HepG2 (cell line): ENCODE results near the gene SYVN1. TPM values are rescaled to one million over a fixed set of nuclear protein-coding genes. Genes with fewer than 3 reads are reported as not detected.

Source experiments
- ATAC-seq: fragments of 200-7000 bp; cut with Tn5 transposase; 3 replicates; pipeline ENCODE4 v1.9.1; 2020; ENCODE audit warnings: mild to moderate bottlenecking, moderate library complexity
- BruUV-seq: library from RNA; stranded (reverse); fragments of 400-500 nt; replicated peaks from 2 replicates; lab custom pipeline; 2021; lab: Mats Ljungman, UMichigan
- CTCF ChIA-PET: fragments of 300-600 bp; formaldehyde crosslinking; extraction: SDS; loops from one replicate; lab custom pipeline; 2021; ENCODE audit warnings: low total read pairs, inconsistent platforms, low intra/inter-chr PET ratio; lab: Yijun Ruan, JAX
- POLR2A ChIA-PET: fragments of 350-600 bp; sonication (Branson Sonifier 250); formaldehyde crosslinking; loops from one replicate; lab custom pipeline; 2020; ENCODE audit warnings: antibody characterized with exemption, inconsistent platforms; lab: Yijun Ruan, JAX
- DNase-seq: peaks from one replicate; pipeline ENCODE4 v3.0.0-alpha.2; 2015; ENCODE audit warnings: low spot score
- FAIRE-seq: peaks from 3 replicates; lab custom pipeline; 2011; peaks lifted over from hg19 to GRCh38; lab: Jason Lieb, UNC
- H2AFZ ChIP-seq: one replicate; pipeline ENCODE4 v1.6.1; 2011; ENCODE audit warnings: low read length, inconsistent platforms
- H3K27ac ChIP-seq: fragments of 300-600 bp; 3 replicates; pipeline ENCODE4 v1.8.0; 2011; ENCODE audit warnings: mixed run types, mild to moderate bottlenecking, mixed read lengths, low read length, inconsistent platforms; ENCODE audit not compliant: insufficient read depth; ENCODE audit errors: extremely low read length
- H3K27me3 ChIP-seq, 2 experiments: fragments of 200-600 bp in 1 of 2; 2 replicates in 1 of 2; 3 replicates in 1 of 2; pipeline versions ENCODE4 v1.6.0 to v1.8.0; 2011; ENCODE audit warnings: low read length in 2 of 2, mild to moderate bottlenecking in 2 of 2, moderate library complexity in 2 of 2, inconsistent platforms in 1 of 2; ENCODE audit not compliant: insufficient read depth in 2 of 2, control insufficient read depth in 1 of 2
- H3K36me3 ChIP-seq, 2 experiments: fragments of 200-600 bp in 1 of 2; replicated peaks in 1 of 2; 2 replicates in 1 of 2; 3 replicates in 1 of 2; pipeline versions ENCODE4 v1.5.1 to v1.8.0; 2011; ENCODE audit warnings: low read length in 2 of 2, inconsistent platforms in 1 of 2; ENCODE audit not compliant: insufficient read depth in 2 of 2, control insufficient read depth in 1 of 2
- H3K4me1 ChIP-seq: 2 replicates; pipeline ENCODE4 v1.5.1; 2012; ENCODE audit warnings: low read length, inconsistent platforms; ENCODE audit not compliant: insufficient read depth
- H3K4me2 ChIP-seq: 2 replicates; pipeline ENCODE4 v1.6.0; 2011; ENCODE audit warnings: low read depth, low read length, inconsistent platforms
- H3K4me3 ChIP-seq, 3 experiments: fragments of 200-600 bp in 1 of 3; sonication (generic), shearing (Covaris generic) in 1 of 3; replicated peaks in 1 of 3; 2 replicates each; pipeline ENCODE4 v1.5.1; 2011 to 2016; ENCODE audit warnings: low read length in 3 of 3, inconsistent platforms in 2 of 3, low read depth in 2 of 3, mild to moderate bottlenecking in 2 of 3, control low read depth in 1 of 3, mixed read lengths in 1 of 3; ENCODE audit not compliant: insufficient read depth in 1 of 3
- H3K79me2 ChIP-seq: one replicate; pipeline ENCODE4 v1.6.1; 2011; ENCODE audit warnings: low read length, inconsistent platforms; ENCODE audit not compliant: insufficient read depth
- H3K9ac ChIP-seq: 2 replicates; pipeline ENCODE4 v1.6.0; 2011; ENCODE audit warnings: mild to moderate bottlenecking, low read depth, low read length, inconsistent platforms; ENCODE audit not compliant: insufficient read depth
- H3K9me3 ChIP-seq: 2 replicates; pipeline ENCODE4 v1.5.1; 2012; ENCODE audit warnings: mild to moderate bottlenecking, low read length
- H4K20me1 ChIP-seq: 2 replicates; pipeline ENCODE4 v1.6.0; 2011; ENCODE audit warnings: inconsistent platforms, mild to moderate bottlenecking, low read length, moderate library complexity; ENCODE audit not compliant: insufficient read depth
- ARNT ChIP-seq: fragments of 450-650 bp; IDR thresholded peaks from 2 replicates; pipeline ENCODE4 v1.6.1; 2017
- ATAD3A ChIP-seq: sonication (generic); formaldehyde crosslinking; IDR thresholded peaks from 2 replicates; pipeline ENCODE4 v1.4.0; 2020; ENCODE audit warnings: missing genetic modification reagents
- CHCHD3 ChIP-seq: sonication (generic); formaldehyde crosslinking; IDR thresholded peaks from 2 replicates; pipeline ENCODE4 v1.8.0; 2022; ENCODE audit warnings: mild to moderate bottlenecking, missing genetic modification reagents, moderate library complexity
- GTF2F1 ChIP-seq: fragments of 150-350 bp; IDR thresholded peaks from 2 replicates; pipeline ENCODE4 v1.6.1; 2014; ENCODE audit warnings: low read length
- HMGXB3 ChIP-seq: sonication (generic); formaldehyde crosslinking; IDR thresholded peaks from 2 replicates; pipeline ENCODE4 v1.4.0; 2020; ENCODE audit warnings: missing genetic modification reagents, borderline replicate concordance
- IRF2 ChIP-seq: IDR thresholded peaks from 2 replicates; pipeline ENCODE4 v1.6.1; 2018; ENCODE audit warnings: missing genetic modification reagents, missing compliant biosample characterization
- NRL ChIP-seq: sonication (generic); formaldehyde crosslinking; IDR thresholded peaks from 2 replicates; pipeline ENCODE4 v1.5.0; 2020; ENCODE audit warnings: missing genetic modification reagents, mild to moderate bottlenecking, moderate library complexity, borderline replicate concordance
- POLR2AphosphoS5 ChIP-seq: IDR thresholded peaks from 2 replicates; pipeline ENCODE4 v1.6.1; 2012; ENCODE audit warnings: low read depth, low read length
- ZBTB37 ChIP-seq: sonication (generic); formaldehyde crosslinking; IDR thresholded peaks from 2 replicates; pipeline ENCODE4 v1.4.0; 2020; ENCODE audit warnings: mild to moderate bottlenecking, missing genetic modification reagents
- ZFYVE20 ChIP-seq: sonication (generic); formaldehyde crosslinking; IDR thresholded peaks from 2 replicates; pipeline ENCODE4 v1.8.0; 2023; ENCODE audit warnings: low read depth, mild to moderate bottlenecking, moderate library complexity, missing genetic modification reagents, borderline replicate concordance
- ZMYM2 ChIP-seq: sonication (generic); formaldehyde crosslinking; IDR thresholded peaks from 2 replicates; pipeline ENCODE4 v1.8.0; 2022; ENCODE audit warnings: mild to moderate bottlenecking, missing genetic modification reagents
- ZNF138 ChIP-seq: sonication (generic); formaldehyde crosslinking; IDR thresholded peaks from 2 replicates; pipeline ENCODE4 v1.5.0; 2020; ENCODE audit warnings: mild to moderate bottlenecking, low read depth, missing genetic modification reagents
- ZNF296 ChIP-seq: sonication (generic); formaldehyde crosslinking; conservative IDR thresholded peaks from 2 replicates; pipeline ENCODE4 v1.5.0; 2020; ENCODE audit warnings: mild to moderate bottlenecking, missing genetic modification reagents
- ZNF773 ChIP-seq: sonication (generic); formaldehyde crosslinking; IDR thresholded peaks from 2 replicates; pipeline ENCODE4 v1.4.0; 2020; ENCODE audit warnings: missing genetic modification reagents, borderline replicate concordance
- WGBS: methylation state at CpG from one replicate; pipeline ENCODE4 v1.1.6; 2017; ENCODE audit warnings: low lambda C conversion rate; 5-methylcytosine and 5-hydroxymethylcytosine counted together
- in situ Hi-C: cut with HindIII; loops from 2 replicates; pipeline ENCODE4 v1.10.0; 2017; ENCODE audit warnings: low pct_unique_long_range_greater_than_20kb; ENCODE audit not compliant: extremely low pct_ligation_motif_present
- intact Hi-C: fragments of 100-400 bp; cut with micrococcal nuclease; formaldehyde crosslinking; loops from one replicate; pipeline ENCODE4 v1.10.0; 2022; ENCODE audit not compliant: unreplicated experiment
- polyA plus RNA-seq, 8 experiments: library from polyadenylated mRNA; depleted of rRNA in 3 of 8; stranded (reverse) in 7 of 8; unstranded in 1 of 8; fragments of >200 nt; fragmentation: Illumina TruSeq in 4 of 8; extraction: Trizol in 4 of 8; gene quantifications; 2 replicates each; pipeline versions ENCODE4 v1.2.1 to v1.2.3, GENCODE V29; 2011 to 2016; ENCODE audit warnings: low read depth in 4 of 8, missing spikeins in 1 of 8, mixed read lengths in 1 of 8; ENCODE audit not compliant: insufficient read depth in 1 of 8
- total RNA-seq, 5 experiments: library from RNA; depleted of rRNA; stranded (reverse); fragments of >200 nt; fragmentation: Illumina TruSeq; extraction: Trizol; gene quantifications; 2 replicates each; pipeline ENCODE4 v1.2.3, GENCODE V29; 2016; ENCODE audit warnings: low read depth in 1 of 5
- TF ChIP-seq, protein P1 (sequence below): sonication (generic); formaldehyde crosslinking; IDR thresholded peaks from 2 replicates; pipeline ENCODE4 v1.4.0; 2020; ENCODE audit warnings: missing genetic modification reagents
- TF ChIP-seq, protein P2 (sequence below): sonication (generic); formaldehyde crosslinking; conservative IDR thresholded peaks from 2 replicates; pipeline ENCODE4 v1.4.0; 2020; ENCODE audit warnings: missing genetic modification reagents

Gene SYVN1
- total and polyA plus RNA-seq, 2 of the 13 experiments (the other 11 are each of a cell fraction or from before 2014, with no cell fraction given), result 10.3 to 22.5 TPM

GRCh38 chr11:65132988-65133700, 1.2 kb downstream of the SYVN1 start:
- ATAC-seq (peak; percentile 14), FAIRE-seq (no peak), DNase-seq (peak; percentile 47)
- CTCF ChIA-PET, result interaction anchor here (1.3 kb wide), 1 partner anchor 47 kb away, joined by 3 read pairs; no protein-coding TSS in a partner anchor
- Histone ChIP-seq H3K4me3 (peak overlapping the region; percentile 85 to 94 (median 92)), H3K27me3 (no peaks in the 10 kb centered on the region; a peak in 1 of 5 replicates), H3K36me3 (peaks cover 31 to 45% of the 10 kb centered on the region in 2 experiments), H3K9ac (peak overlapping the region; percentile 96), H3K4me2 (peak overlapping the region; percentile 92), H3K9me3 (no peaks in the 10 kb centered on the region), H3K79me2 (peaks cover 26% of the 10 kb centered on the region), H4K20me1 (peaks cover 17% of the 10 kb centered on the region), H2AFZ (no peak overlapping the region), H3K4me1 (peaks cover 25% of the 10 kb centered on the region), H3K27ac (peak overlapping the region; percentile 96)
- POLR2A ChIA-PET, result interaction anchor here (3.2 to 5.1 kb wide), 5 partner anchors 10 to 47 kb away, joined by 23 to 105 read pairs (median 85); partner anchors contain the start of genes CAPN1, FAU, MRPL49 and TM7SF2
- intact Hi-C loops, result no loop called here
- BruUV-seq, result no TSS peak
- in situ Hi-C loops, result no loop called here
- WGBS, result 65% methylated on average over 10 of the region's 18 CpGs
- TF ChIP-seq GTF2F1 (no peak), NRL (CRISPR knock-in tag) (0 out of 2 replicates have a peak, but pooled peaks have one; percentile 25), IRF2 (CRISPR knock-in tag) (no peak), POLR2AphosphoS5 (peak; percentile 69), ZNF138 (no peak), ATAD3A (CRISPR knock-in tag) (no peak), ARNT (no peak), ZFYVE20 (CRISPR knock-in tag) (no peak), HMGXB3 (no peak), ZBTB37 (CRISPR knock-in tag) (no peak), ZNF773 (CRISPR knock-in tag) (no peak), CHCHD3 (0 out of 2 replicates have a peak, but pooled peaks have one; percentile 29), ZMYM2 (CRISPR knock-in tag) (no peak), ZNF296 (0 out of 2 replicates have a peak, but pooled peaks have one; percentile 53)
- TF ChIP-seq, protein P1, sequence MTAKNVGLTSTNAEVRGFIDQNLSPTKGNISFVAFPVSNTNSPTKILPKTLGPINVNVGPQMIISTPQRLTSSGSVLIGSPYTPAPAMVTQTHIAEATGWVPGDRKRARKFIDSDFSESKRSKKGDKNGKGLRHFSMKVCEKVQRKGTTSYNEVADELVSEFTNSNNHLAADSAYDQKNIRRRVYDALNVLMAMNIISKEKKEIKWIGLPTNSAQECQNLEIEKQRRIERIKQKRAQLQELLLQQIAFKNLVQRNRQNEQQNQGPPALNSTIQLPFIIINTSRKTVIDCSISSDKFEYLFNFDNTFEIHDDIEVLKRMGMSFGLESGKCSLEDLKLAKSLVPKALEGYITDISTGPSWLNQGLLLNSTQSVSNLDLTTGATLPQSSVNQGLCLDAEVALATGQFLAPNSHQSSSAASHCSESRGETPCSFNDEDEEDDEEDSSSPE (CRISPR knock-in tag), result no peak
- TF ChIP-seq, protein P2, sequence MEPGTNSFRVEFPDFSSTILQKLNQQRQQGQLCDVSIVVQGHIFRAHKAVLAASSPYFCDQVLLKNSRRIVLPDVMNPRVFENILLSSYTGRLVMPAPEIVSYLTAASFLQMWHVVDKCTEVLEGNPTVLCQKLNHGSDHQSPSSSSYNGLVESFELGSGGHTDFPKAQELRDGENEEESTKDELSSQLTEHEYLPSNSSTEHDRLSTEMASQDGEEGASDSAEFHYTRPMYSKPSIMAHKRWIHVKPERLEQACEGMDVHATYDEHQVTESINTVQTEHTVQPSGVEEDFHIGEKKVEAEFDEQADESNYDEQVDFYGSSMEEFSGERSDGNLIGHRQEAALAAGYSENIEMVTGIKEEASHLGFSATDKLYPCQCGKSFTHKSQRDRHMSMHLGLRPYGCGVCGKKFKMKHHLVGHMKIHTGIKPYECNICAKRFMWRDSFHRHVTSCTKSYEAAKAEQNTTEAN (CRISPR knock-in tag), result no peak
